A673 (cell line): Measurements from ENCODE around the gene KRCC1. TPM values are rescaled to one million over a fixed set of nuclear protein-coding genes. Genes with fewer than 3 reads are reported as not detected.

Experiments used
- BruUV-seq: library from RNA; stranded (reverse); fragments of 400-500 nt; replicated peaks from 2 replicates; lab custom pipeline; 2021; lab: Mats Ljungman, UMichigan
- CTCF ChIA-PET: fragments of 300-600 bp; sonication (Branson Sonifier 250); formaldehyde crosslinking; loops from one replicate; lab custom pipeline; 2022; ENCODE audit warnings: antibody characterized with exemption; lab: Charles Lee
- POLR2A ChIA-PET: fragments of 300-600 bp; sonication (Branson Sonifier 250); formaldehyde crosslinking; loops from one replicate; lab custom pipeline; 2022; ENCODE audit warnings: antibody characterized with exemption; ENCODE audit not compliant: low non-redundant PET; lab: Charles Lee
- DNase-seq: peaks from one replicate; pipeline ENCODE4 v3.0.0-alpha.2; 2015; ENCODE audit warnings: low spot score
- H3K27ac ChIP-seq: fragments of 200-600 bp; sonication (generic); 2 replicates; pipeline ENCODE4 v1.5.1; 2016; ENCODE audit warnings: mixed run types, low read depth, mild to moderate bottlenecking, mixed read lengths, antibody characterized with exemption, low read length; ENCODE audit not compliant: poor library complexity, severe bottlenecking
- H3K27me3 ChIP-seq: fragments of 200-600 bp; sonication (generic); replicated peaks from 2 replicates; pipeline ENCODE4 v1.6.1; 2017; ENCODE audit warnings: mixed run types, low read depth, mild to moderate bottlenecking, mixed read lengths, antibody characterized with exemption, low read length; ENCODE audit not compliant: insufficient read depth, poor library complexity
- H3K36me3 ChIP-seq: fragments of 200-600 bp; sonication (generic); 2 replicates; pipeline ENCODE4 v1.6.1; 2016; ENCODE audit warnings: mixed run types, mild to moderate bottlenecking, mixed read lengths, antibody characterized with exemption, low read length; ENCODE audit not compliant: insufficient read depth, poor library complexity, severe bottlenecking
- H3K4me1 ChIP-seq: fragments of 200-600 bp; sonication (generic); 2 replicates; pipeline ENCODE4 v1.6.1; 2017; ENCODE audit warnings: mixed run types, mild to moderate bottlenecking, mixed read lengths, antibody characterized with exemption, low read length; ENCODE audit not compliant: insufficient read depth, poor library complexity, severe bottlenecking
- H3K4me3 ChIP-seq: fragments of 200-600 bp; sonication (generic); 2 replicates; pipeline ENCODE4 v1.5.1; 2016; ENCODE audit warnings: low read depth, mixed run types, mild to moderate bottlenecking, mixed read lengths, low read length; ENCODE audit not compliant: poor library complexity, severe bottlenecking
- H3K9me3 ChIP-seq: fragments of 200-600 bp; sonication (generic); 2 replicates; pipeline ENCODE4 v1.6.1; 2016; ENCODE audit warnings: mixed run types, low read depth, mild to moderate bottlenecking, mixed read lengths, antibody characterized with exemption, low read length; ENCODE audit not compliant: poor library complexity, severe bottlenecking
- CTCF ChIP-seq: fragments of 300-800, 200-600 bp; sonication (generic); conservative IDR thresholded peaks from 2 replicates; pipeline ENCODE4 v1.5.1; 2017; ENCODE audit warnings: low read depth, mild to moderate bottlenecking, antibody characterized with exemption, low read length, moderate library complexity, mixed read lengths
- EZH2 ChIP-seq: fragments of 200-600 bp; sonication (generic); IDR thresholded peaks from 2 replicates; pipeline ENCODE4 v1.6.1; 2017; ENCODE audit warnings: borderline replicate concordance, low read depth, mild to moderate bottlenecking, mixed read lengths, antibody characterized with exemption, low read length; ENCODE audit not compliant: poor library complexity, severe bottlenecking
- intact Hi-C: fragments of 100-400 bp; cut with micrococcal nuclease; formaldehyde crosslinking; loops from one replicate; pipeline ENCODE4 v1.10.0; 2022; ENCODE audit not compliant: unreplicated experiment
- total RNA-seq: library from RNA; stranded (reverse); gene quantifications from 2 replicates; pipeline ENCODE4 v1.2.3, GENCODE V29; 2021

Gene KRCC1
- total RNA-seq, 1 experiment from 2014 or later = 8.5 TPM

- no peak overlapping the region for H3K27ac ChIP-seq
- intact Hi-C loops = no loop called here
Observed at GRCh38 chr2:88096708-88097107, 41.1 kb upstream of the KRCC1 start.

GRCh38 chr2:88095022-88095421, 39.4 kb upstream of the KRCC1 start:
- no peak for TF ChIP-seq CTCF
- TF ChIP-seq EZH2 = no peak
- POLR2A ChIA-PET = no interaction called here
- Histone ChIP-seq H3K4me1 (peaks cover 1% of the 10 kb centered on the region), H3K27ac (no peak overlapping the region), H3K36me3 (no peaks in the 10 kb centered on the region), H3K9me3 (no peaks in the 10 kb centered on the region), H3K27me3 (no peaks in the 10 kb centered on the region), H3K4me3 (no peak overlapping the region)
- DNase-seq = no peak
- BruUV-seq = no TSS peak
- CTCF ChIA-PET = no interaction called here
- intact Hi-C loops = no loop called here

More at GRCh38 chr2:88096708-88097107, 41.1 kb upstream of the KRCC1 start:
- Histone ChIP-seq H3K4me1 (peaks cover 10% of the 10 kb centered on the region), H3K9me3 (no peaks in the 10 kb centered on the region), H3K27me3 (no peaks in the 10 kb centered on the region), H3K4me3 (no peak overlapping the region), H3K36me3 (no peaks in the 10 kb centered on the region)
- no peak for DNase-seq
- no TSS peak for BruUV-seq
- POLR2A ChIA-PET = no interaction called here
- TF ChIP-seq CTCF (no peak), EZH2 (no peak)
- CTCF ChIA-PET = no interaction called here

- CTCF ChIA-PET = no interaction called here
- BruUV-seq = no TSS peak
- DNase-seq = no peak
- intact Hi-C loops = no loop called here
- Histone ChIP-seq H3K27me3 (no peaks in the 10 kb centered on the region), H3K4me3 (no peak overlapping the region), H3K9me3 (no peaks in the 10 kb centered on the region), H3K4me1 (no peaks in the 10 kb centered on the region), H3K36me3 (no peaks in the 10 kb centered on the region), H3K27ac (no peak overlapping the region)
- POLR2A ChIA-PET = no interaction called here
- TF ChIP-seq EZH2 (no peak), CTCF (no peak)
Observed at GRCh38 chr2:88092773-88093172, 37.2 kb upstream of the KRCC1 start.
